IPS DF 6.9 (cell line): ENCODE data around the gene ERC2.

ENCODE experiments used
- DNase-seq: peaks from one replicate; pipeline ENCODE4 v3.0.0-alpha.2; 2013; ENCODE audit warnings: low read depth, low spot score
- H3K27ac ChIP-seq: one replicate; pipeline ENCODE4 v1.5.1; 2013; ENCODE audit warnings: low read length, control low read depth
- H3K27me3 ChIP-seq: 2 replicates; pipeline ENCODE4 v1.6.1; 2013; ENCODE audit warnings: mild to moderate bottlenecking, low read length; ENCODE audit not compliant: control insufficient read depth, insufficient read depth
- H3K36me3 ChIP-seq: 2 replicates; pipeline ENCODE4 v1.6.1; 2013; ENCODE audit warnings: low read length; ENCODE audit not compliant: control insufficient read depth, insufficient read depth
- H3K4me1 ChIP-seq: 2 replicates; pipeline ENCODE4 v1.6.1; 2013; ENCODE audit warnings: low read length; ENCODE audit not compliant: control insufficient read depth, insufficient read depth
- H3K4me3 ChIP-seq: 2 replicates; pipeline ENCODE4 v1.5.1; 2013; ENCODE audit warnings: mild to moderate bottlenecking, low read length
- H3K9me3 ChIP-seq: 2 replicates; pipeline ENCODE4 v1.6.1; 2013; ENCODE audit warnings: low read length, inconsistent platforms; ENCODE audit not compliant: control insufficient read depth, insufficient read depth
- WGBS: extraction: QIAGEN DNeasy Blood & Tissue Kit; methylation state at CpG from one replicate; pipeline ENCODE4 v1.1.7; 2013; ENCODE audit warnings: mixed read lengths, missing lambda C conversion rate; ENCODE audit not compliant: insufficient read length, insufficient coverage; 5-methylcytosine and 5-hydroxymethylcytosine counted together

The ERC2 gene

DNA sequence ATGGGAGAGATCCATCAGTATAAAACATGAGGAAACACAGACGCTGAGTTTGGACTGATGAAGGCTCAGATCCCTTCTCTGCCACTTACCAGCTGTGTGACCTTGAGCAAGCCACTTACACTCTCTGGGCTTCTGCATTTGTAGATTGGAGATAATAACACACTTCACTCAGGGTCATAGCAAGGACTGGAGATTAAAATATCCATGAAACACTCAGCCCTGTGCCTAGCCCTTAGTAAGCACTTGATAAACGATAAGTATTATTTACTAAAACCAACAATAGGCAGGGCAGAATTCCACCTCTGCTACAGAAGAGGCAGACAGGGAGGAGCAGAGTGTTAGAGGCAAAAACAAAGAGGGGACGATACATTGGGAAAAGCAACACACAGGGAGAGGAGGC lies 560.7 kb downstream of the ERC2 start:
- no peaks in the 10 kb centered on the region for H3K36me3 ChIP-seq
- DNase-seq, result no peak
- H3K9me3 ChIP-seq, result no peaks in the 10 kb centered on the region
- no peak overlapping the region for H3K4me3 ChIP-seq
- H3K27me3 ChIP-seq, result no peaks in the 10 kb centered on the region; the same call in 1 of the 2 replicates
- H3K27ac ChIP-seq, result no peak overlapping the region
- no CpG with 5 or more reads among the region's 3 CpGs for WGBS
- H3K4me1 ChIP-seq, result no peaks in the 10 kb centered on the region

DNA sequence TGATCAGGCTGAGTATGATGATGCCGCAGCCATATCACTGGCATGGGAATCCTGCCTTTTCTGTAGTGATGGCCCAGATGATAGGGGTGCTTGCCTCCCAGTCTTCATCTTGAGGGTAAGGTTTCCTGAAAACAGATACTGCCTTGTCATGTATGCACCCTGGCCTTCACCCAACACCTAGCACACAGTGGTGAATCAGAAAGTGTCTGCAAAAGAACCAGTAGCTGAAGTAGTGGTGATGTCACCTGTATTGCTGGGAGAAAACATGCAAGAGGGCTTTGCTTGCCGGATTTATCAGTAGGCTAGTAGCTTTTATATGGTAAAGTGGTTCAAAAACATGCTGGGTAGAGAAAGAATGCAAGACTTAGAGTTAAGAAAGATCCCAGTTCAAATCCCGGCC lies 561.4 kb downstream of the ERC2 start:
- H3K9me3 ChIP-seq, result no peaks in the 10 kb centered on the region
- no peaks in the 10 kb centered on the region for H3K36me3 ChIP-seq
- H3K4me1 ChIP-seq, result no peaks in the 10 kb centered on the region
- no CpG with 5 or more reads among the region's 3 CpGs for WGBS
- H3K27me3 ChIP-seq, result no peaks in the 10 kb centered on the region; the same call in 1 of the 2 replicates
- DNase-seq, result no peak
- no peak overlapping the region for H3K4me3 ChIP-seq
- no peak overlapping the region for H3K27ac ChIP-seq

DNA sequence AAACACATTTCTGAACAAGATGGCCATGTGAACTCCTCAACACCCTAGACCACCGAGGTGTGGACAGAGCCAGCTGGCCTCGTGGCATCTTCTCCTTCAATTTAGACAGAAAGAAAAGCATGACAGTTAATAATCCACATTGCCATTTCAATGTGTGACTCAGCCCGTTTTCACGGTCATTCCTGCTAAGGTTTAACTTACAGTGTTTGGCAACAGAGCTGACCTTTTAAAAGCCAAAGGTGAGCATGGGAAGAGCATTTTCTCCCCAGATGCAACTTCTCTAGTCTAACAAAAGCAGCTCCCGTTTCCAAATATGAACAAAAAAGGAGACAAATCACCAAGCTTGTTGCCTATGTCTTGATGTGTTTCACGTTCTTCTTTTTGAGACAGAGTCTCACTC lies 563.6 kb downstream of the ERC2 start:
- no peaks in the 10 kb centered on the region for H3K9me3 ChIP-seq
- no peak for DNase-seq
- no peaks in the 10 kb centered on the region; the same call in 1 of the 2 replicates for H3K27me3 ChIP-seq
- no peak overlapping the region for H3K4me3 ChIP-seq
- no peaks in the 10 kb centered on the region for H3K4me1 ChIP-seq
- H3K27ac ChIP-seq, result no peak overlapping the region
- H3K36me3 ChIP-seq, result no peaks in the 10 kb centered on the region
- WGBS, result no CpG with 5 or more reads among the region's 6 CpGs

GRCh38 chr3:55903680-55904079 lies 564.6 kb downstream of the ERC2 start:
- Histone ChIP-seq H3K9me3 (no peaks in the 10 kb centered on the region), H3K27me3 (no peaks in the 10 kb centered on the region; the same call in 1 of the 2 replicates), H3K27ac (no peak overlapping the region), H3K36me3 (no peaks in the 10 kb centered on the region), H3K4me1 (no peaks in the 10 kb centered on the region), H3K4me3 (no peak overlapping the region)
- no CpG with 5 or more reads among the region's 3 CpGs for WGBS
- DNase-seq, result no peak

GRCh38 chr3:55902221-55902900 lies 565.9 kb downstream of the ERC2 start:
- Histone ChIP-seq H3K27ac (no peak overlapping the region), H3K4me3 (no peak overlapping the region), H3K4me1 (no peaks in the 10 kb centered on the region), H3K27me3 (no peaks in the 10 kb centered on the region; the same call in 1 of the 2 replicates), H3K9me3 (no peaks in the 10 kb centered on the region), H3K36me3 (no peaks in the 10 kb centered on the region)
- no CpG with 5 or more reads among the region's 14 CpGs for WGBS
- no peak for DNase-seq

GRCh38 chr3:55899887-55900286 lies 568.4 kb downstream of the ERC2 start:
- Histone ChIP-seq H3K27ac (no peak overlapping the region), H3K9me3 (no peaks in the 10 kb centered on the region), H3K27me3 (no peaks in the 10 kb centered on the region; the same call in 1 of the 2 replicates), H3K4me1 (no peaks in the 10 kb centered on the region), H3K4me3 (no peak overlapping the region), H3K36me3 (no peaks in the 10 kb centered on the region)
- no CpG with 5 or more reads among the region's 3 CpGs for WGBS
- no peak for DNase-seq

GRCh38 chr3:55897573-55898224 lies 570.6 kb downstream of the ERC2 start:
- Histone ChIP-seq H3K4me3 (no peak overlapping the region), H3K27me3 (no peaks in the 10 kb centered on the region), H3K9me3 (no peaks in the 10 kb centered on the region), H3K36me3 (no peaks in the 10 kb centered on the region), H3K27ac (no peak overlapping the region), H3K4me1 (no peaks in the 10 kb centered on the region)
- WGBS, result no CpG with 5 or more reads among the region's 4 CpGs
- no peak for DNase-seq

DNA sequence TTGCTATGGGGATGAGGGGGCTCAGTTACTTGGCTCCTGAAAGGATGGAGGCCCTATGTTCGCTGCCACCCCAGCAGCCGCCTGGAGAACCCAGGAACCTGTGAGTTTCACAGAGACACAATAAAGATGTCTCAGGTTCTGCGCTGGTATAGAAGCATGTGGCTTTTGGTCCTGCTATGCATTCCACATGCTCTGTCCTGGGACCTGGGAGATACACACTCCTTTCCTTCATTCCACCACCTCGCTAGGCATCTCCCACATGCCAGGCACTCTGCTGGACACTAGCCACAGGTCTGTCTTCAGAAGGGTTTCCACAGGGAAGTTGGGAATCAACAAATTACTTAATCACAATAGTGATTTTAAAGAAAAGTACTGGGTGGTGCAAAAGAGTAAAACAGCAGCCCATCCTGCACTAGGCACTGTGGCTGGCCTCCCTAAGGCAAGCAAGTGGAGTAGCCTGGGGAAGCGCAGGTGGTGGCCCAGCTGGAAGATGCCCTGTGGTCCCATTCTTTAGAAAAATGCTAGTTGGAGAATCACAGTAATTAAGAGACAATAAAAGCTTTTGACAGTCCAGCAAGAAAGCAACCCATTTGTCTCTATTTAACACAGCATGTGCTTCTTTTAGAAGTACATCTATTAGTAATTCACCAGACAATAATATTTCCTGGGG lies 572.2 kb downstream of the ERC2 start:
- no CpG with 5 or more reads among the region's 5 CpGs for WGBS
- Histone ChIP-seq H3K4me3 (no peak overlapping the region), H3K36me3 (no peaks in the 10 kb centered on the region), H3K9me3 (no peaks in the 10 kb centered on the region), H3K4me1 (no peaks in the 10 kb centered on the region), H3K27ac (no peak overlapping the region), H3K27me3 (no peaks in the 10 kb centered on the region)
- no peak for DNase-seq

DNA sequence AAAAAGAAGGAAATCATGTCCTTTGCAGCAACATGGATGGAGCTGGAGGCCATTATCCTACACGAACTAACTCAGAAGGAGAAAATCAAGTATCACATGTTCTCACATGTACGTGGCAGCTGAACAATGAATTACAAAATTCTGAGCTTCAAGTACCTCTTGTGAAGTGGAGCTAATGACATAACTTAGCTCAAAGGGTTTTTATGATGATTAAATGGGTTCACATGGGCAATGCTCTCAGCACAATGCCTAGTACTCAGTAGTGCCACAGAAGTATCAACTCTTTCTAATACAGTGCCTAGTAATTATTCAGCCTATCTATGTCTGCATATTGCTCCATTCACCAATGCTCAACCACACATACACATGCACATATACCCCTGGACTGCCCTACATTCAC lies 573.7 kb downstream of the ERC2 start:
- H3K36me3 ChIP-seq, result no peaks in the 10 kb centered on the region
- no CpG with 5 or more reads among the region's 2 CpGs for WGBS
- H3K27ac ChIP-seq, result no peak overlapping the region
- no peaks in the 10 kb centered on the region for H3K9me3 ChIP-seq
- H3K4me1 ChIP-seq, result no peaks in the 10 kb centered on the region
- no peak overlapping the region for H3K4me3 ChIP-seq
- no peaks in the 10 kb centered on the region for H3K27me3 ChIP-seq
- DNase-seq, result no peak

- Histone ChIP-seq H3K36me3 (no peaks in the 10 kb centered on the region), H3K4me3 (no peak overlapping the region), H3K4me1 (peaks cover 2% of the 10 kb centered on the region), H3K27ac (no peak overlapping the region), H3K27me3 (no peaks in the 10 kb centered on the region), H3K9me3 (no peaks in the 10 kb centered on the region)
- WGBS, result no CpG with 5 or more reads among the region's 4 CpGs
- DNase-seq, result no peak
Observed at GRCh38 chr3:55893045-55893664, 575.1 kb downstream of the ERC2 start.
